Sigmoid colon (tissue), 7 donors: ENCODE results near the gene GPC3. TPM values are rescaled to one million over a fixed set of nuclear protein-coding genes. Genes with fewer than 3 reads are reported as not detected.

ENCODE experiments used
- DNase-seq: peaks from one replicate; pipeline ENCODE4 v3.0.0-alpha.2; 2019
- H3K27ac ChIP-seq, 4 donors: fragments of 200-600 bp; sonication (generic); one replicate each; pipeline ENCODE4 v1.5.1; 2016 to 2019; ENCODE audit warnings: mild to moderate bottlenecking in 1 of 4
- H3K27me3 ChIP-seq, 3 donors: fragments of 200-600 bp; sonication (generic); one replicate each; pipeline ENCODE4 v1.5.1; 2019; ENCODE audit warnings: mild to moderate bottlenecking in 1 of 3
- H3K36me3 ChIP-seq, 4 donors: fragments of 200-600 bp; sonication (generic); one replicate each; pipeline ENCODE4 v1.5.1; 2016 to 2019
- H3K4me1 ChIP-seq, 4 donors: fragments of 200-600 bp; sonication (generic); one replicate each; pipeline ENCODE4 v1.5.1; 2017 to 2019
- H3K4me3 ChIP-seq, 4 donors: fragments of 200-600 bp; sonication (generic); one replicate each; pipeline ENCODE4 v1.5.1; 2017 to 2019; ENCODE audit warnings: mild to moderate bottlenecking in 2 of 4, moderate library complexity in 1 of 4
- H3K9me3 ChIP-seq, 4 donors: fragments of 200-600 bp in 3 of 4; sonication (generic) in 3 of 4; one replicate each; pipeline versions ENCODE4 v1.5.1 to v1.6.1; 2013 to 2019
- EP300 ChIP-seq, 4 donors: sonication (generic); formaldehyde crosslinking; IDR thresholded peaks; one replicate each; pipeline ENCODE4 v1.6.1; 2017; ENCODE audit warnings: antibody characterized with exemption in 4 of 4
- POLR2A ChIP-seq, 2 donors: fragments of 450-650 bp; IDR thresholded peaks; one replicate each; pipeline ENCODE4 v1.6.1; 2016; ENCODE audit warnings: antibody characterized with exemption in 2 of 2, mild to moderate bottlenecking in 2 of 2, moderate library complexity in 2 of 2
- POLR2AphosphoS5 ChIP-seq, 4 donors: sonication (generic); formaldehyde crosslinking; IDR thresholded peaks; one replicate each; pipeline ENCODE4 v1.6.1; 2017; ENCODE audit warnings: antibody characterized with exemption in 4 of 4
- WGBS, 2 donors: extraction: QIAGEN DNeasy Blood & Tissue Kit; methylation state at CpG; one replicate each; pipeline ENCODE4 v1.1.7; 2013; 5-methylcytosine and 5-hydroxymethylcytosine counted together
- intact Hi-C: fragments of 100-400 bp; cut with DNase I; formaldehyde crosslinking; loops from one replicate; pipeline ENCODE4 v1.15.1; 2023
- polyA plus RNA-seq, 3 donors: library from polyadenylated mRNA; stranded (reverse); fragments of 200-250 nt; gene quantifications; one replicate each; pipeline ENCODE4 v1.2.3, GENCODE V29; 2013
- total RNA-seq, 4 donors: library from RNA; depleted of rRNA; stranded (reverse); fragments of >200 nt; gene quantifications; one replicate each; pipeline ENCODE4 v1.1.0, GENCODE V29; 2016
- TF ChIP-seq, protein P1 (sequence below), 4 experiments: fragments of 450-650 bp in 3 of 4; fragments of 200-600 bp in 1 of 4; IDR thresholded peaks; one replicate each; pipeline ENCODE4 v1.5.1; 2016 to 2019; ENCODE audit warnings: antibody characterized with exemption in 4 of 4, mild to moderate bottlenecking in 3 of 4, moderate library complexity in 2 of 4
- donor health status: healthy with polysubstance abuse.
- donor health status: Bipolar disorder and iron deficiency.
- donor health status: healthy.

GPC3 gene
- total and polyA plus RNA-seq, 7 donors: 0.46 to 31.4 (median 2.7) TPM

DNA sequence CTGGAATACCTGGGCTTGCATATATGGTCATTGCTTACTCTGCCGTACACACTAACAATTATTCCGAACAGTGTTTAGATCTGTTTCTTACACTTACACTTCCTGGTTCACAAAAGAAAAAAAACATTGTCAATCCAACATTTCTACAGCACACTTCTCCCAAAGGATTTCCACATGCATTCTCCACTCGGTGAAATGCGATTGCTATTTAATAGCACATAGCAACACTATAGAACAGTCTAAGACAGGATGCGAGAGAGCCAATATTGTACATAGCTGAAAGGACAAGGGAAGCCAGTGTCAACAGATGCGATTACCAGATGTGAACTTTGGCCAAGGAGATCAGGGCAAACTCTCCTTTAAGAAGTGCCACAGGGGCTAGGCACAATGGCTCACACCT is 349.4 kb downstream of the GPC3 start:
- intact Hi-C loops: no loop called here

DNA sequence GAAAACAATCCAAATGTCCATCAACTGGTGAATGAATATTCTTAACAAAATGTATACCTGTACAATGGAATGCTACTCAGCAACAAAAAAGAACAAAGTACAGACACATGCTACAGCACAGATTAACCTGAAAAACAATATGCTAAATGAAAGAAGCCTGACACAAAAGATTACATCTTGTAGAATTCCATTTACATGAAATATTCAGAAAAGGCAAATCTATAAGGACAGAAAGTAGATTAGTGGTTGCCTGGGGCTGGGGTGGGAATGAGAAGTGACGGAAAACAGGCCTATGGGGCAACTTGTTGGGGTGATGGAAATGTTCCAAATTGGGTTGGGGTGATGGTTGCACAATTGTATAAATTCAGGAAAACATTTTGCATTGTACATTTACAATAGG is 351.0 kb downstream of the GPC3 start:
- 92% methylated on average over 1 of the region's 1 CpG for WGBS, 2 donors
- Histone ChIP-seq H3K27ac (no peak overlapping the region), H3K4me3 (no peak overlapping the region)

More for the DNA sequence above, 349.4 kb downstream of the GPC3 start:
- no peaks in the 10 kb centered on the region for H3K27me3 ChIP-seq
- no peak overlapping the region for H3K27ac ChIP-seq
- no peaks in the 10 kb centered on the region for H3K9me3 ChIP-seq
- no peak for TF ChIP-seq POLR2A (IDR thresholded peaks at IDR 0.05)
- no peak for TF ChIP-seq POLR2AphosphoS5 (IDR thresholded peaks at IDR 0.05)
- no peak for TF ChIP-seq EP300 (IDR thresholded peaks at IDR 0.05)
- TF ChIP-seq, protein P1, sequence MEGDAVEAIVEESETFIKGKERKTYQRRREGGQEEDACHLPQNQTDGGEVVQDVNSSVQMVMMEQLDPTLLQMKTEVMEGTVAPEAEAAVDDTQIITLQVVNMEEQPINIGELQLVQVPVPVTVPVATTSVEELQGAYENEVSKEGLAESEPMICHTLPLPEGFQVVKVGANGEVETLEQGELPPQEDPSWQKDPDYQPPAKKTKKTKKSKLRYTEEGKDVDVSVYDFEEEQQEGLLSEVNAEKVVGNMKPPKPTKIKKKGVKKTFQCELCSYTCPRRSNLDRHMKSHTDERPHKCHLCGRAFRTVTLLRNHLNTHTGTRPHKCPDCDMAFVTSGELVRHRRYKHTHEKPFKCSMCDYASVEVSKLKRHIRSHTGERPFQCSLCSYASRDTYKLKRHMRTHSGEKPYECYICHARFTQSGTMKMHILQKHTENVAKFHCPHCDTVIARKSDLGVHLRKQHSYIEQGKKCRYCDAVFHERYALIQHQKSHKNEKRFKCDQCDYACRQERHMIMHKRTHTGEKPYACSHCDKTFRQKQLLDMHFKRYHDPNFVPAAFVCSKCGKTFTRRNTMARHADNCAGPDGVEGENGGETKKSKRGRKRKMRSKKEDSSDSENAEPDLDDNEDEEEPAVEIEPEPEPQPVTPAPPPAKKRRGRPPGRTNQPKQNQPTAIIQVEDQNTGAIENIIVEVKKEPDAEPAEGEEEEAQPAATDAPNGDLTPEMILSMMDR (IDR thresholded peaks at IDR 0.05): no peak
- WGBS, 2 donors: 79 to 89% methylated on average over 6 of the region's 6 CpGs
- no peak overlapping the region for H3K4me3 ChIP-seq
- H3K4me1 ChIP-seq: no peaks in the 10 kb centered on the region
- H3K36me3 ChIP-seq: no peaks in the 10 kb centered on the region
- DNase-seq: no peak

DNA sequence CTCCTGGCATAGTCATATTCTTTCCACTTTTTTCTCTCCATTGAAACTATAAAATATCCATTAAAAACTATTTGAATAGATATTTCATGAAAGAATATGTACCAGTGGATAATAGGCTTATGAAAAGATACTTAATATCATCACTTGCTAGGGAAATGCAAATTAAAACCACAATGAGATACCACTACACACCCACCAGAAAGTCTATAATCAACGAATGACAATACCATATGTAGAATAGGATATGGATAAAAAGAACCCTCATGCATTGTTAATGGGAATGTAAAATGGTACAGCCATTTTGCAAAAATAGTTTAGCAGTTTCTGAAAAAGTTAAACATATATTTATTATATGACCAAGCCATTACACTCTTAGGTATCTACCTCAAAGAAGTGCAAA is 351.4 kb downstream of the GPC3 start:
- no peaks in the 10 kb centered on the region for H3K9me3 ChIP-seq
- DNase-seq: no peak
- intact Hi-C loops: no loop called here
- no peak overlapping the region for H3K27ac ChIP-seq
- no peak for TF ChIP-seq POLR2A (IDR thresholded peaks at IDR 0.05)
- no peak for TF ChIP-seq EP300 (IDR thresholded peaks at IDR 0.05)
- no peak for TF ChIP-seq POLR2AphosphoS5 (IDR thresholded peaks at IDR 0.05)
- TF ChIP-seq, protein P1 (IDR thresholded peaks at IDR 0.05): no peak
- no peaks in the 10 kb centered on the region for H3K36me3 ChIP-seq
- WGBS, 2 donors: 91 to 92% methylated on average over 1 of the region's 1 CpG
- H3K4me3 ChIP-seq: no peak overlapping the region
- no peaks in the 10 kb centered on the region for H3K27me3 ChIP-seq
- H3K4me1 ChIP-seq: no peaks in the 10 kb centered on the region

More for the DNA sequence above, 351.0 kb downstream of the GPC3 start:
- Histone ChIP-seq H3K9me3 (no peaks in the 10 kb centered on the region), H3K27me3 (no peaks in the 10 kb centered on the region), H3K36me3 (no peaks in the 10 kb centered on the region), H3K4me1 (no peaks in the 10 kb centered on the region)
- DNase-seq: no peak
- TF ChIP-seq POLR2A (IDR thresholded peaks at IDR 0.05) (no peak), EP300 (IDR thresholded peaks at IDR 0.05) (no peak), POLR2AphosphoS5 (IDR thresholded peaks at IDR 0.05) (no peak)
- TF ChIP-seq, protein P1 (IDR thresholded peaks at IDR 0.05): no peak
- intact Hi-C loops: no loop called here

DNA sequence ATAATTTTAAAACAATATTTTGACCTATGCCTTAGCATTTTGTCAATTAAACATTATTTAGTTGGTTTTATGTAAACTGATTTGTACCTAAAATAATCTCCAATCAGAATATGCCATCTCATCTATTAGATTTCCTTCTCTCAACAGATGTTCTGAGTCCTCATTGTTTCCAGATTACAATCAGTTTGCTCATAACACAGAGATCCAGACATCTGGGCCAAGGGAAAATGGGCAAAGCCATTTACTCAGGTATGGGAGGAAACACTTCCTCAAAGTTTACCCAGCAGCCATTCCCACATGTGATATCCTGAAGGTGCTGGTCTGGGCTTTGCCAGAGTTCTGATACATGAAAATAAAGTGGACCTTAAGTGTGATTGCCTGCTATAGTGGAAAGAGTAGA is 352.2 kb downstream of the GPC3 start:
- Histone ChIP-seq H3K4me3 (no peak overlapping the region), H3K9me3 (no peaks in the 10 kb centered on the region), H3K27ac (no peak overlapping the region), H3K27me3 (no peaks in the 10 kb centered on the region), H3K4me1 (no peaks in the 10 kb centered on the region), H3K36me3 (no peaks in the 10 kb centered on the region)
- DNase-seq: no peak
- intact Hi-C loops: no loop called here
- TF ChIP-seq POLR2AphosphoS5 (IDR thresholded peaks at IDR 0.05): no peak
- no peak for TF ChIP-seq POLR2A (IDR thresholded peaks at IDR 0.05)
- TF ChIP-seq, protein P1 (IDR thresholded peaks at IDR 0.05): no peak
- no peak for TF ChIP-seq EP300 (IDR thresholded peaks at IDR 0.05)

DNA sequence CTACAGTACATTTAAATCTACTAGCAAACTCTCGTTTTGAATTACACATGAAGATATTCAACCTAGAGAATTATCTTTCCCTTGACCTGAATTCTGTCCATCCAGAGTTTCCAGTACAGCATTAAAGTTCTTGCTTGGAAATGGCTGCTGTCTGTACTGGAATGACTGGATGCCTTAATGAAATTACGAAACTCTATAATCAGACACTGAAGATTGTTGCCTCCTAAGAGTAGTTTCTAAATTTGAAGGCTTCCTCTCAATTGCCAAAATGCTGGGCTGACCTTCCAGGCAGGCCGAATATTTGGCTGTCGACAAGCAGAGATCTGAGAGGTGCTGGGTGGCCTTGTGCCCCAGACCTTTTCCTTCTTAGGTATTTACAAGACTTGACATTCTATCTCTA is 355.0 kb downstream of the GPC3 start:
- no peak for TF ChIP-seq POLR2AphosphoS5 (IDR thresholded peaks at IDR 0.05)
- TF ChIP-seq POLR2A (IDR thresholded peaks at IDR 0.05): no peak
- TF ChIP-seq, protein P1 (IDR thresholded peaks at IDR 0.05): no peak
- no peak for TF ChIP-seq EP300 (IDR thresholded peaks at IDR 0.05)
- no peak overlapping the region for H3K27ac ChIP-seq
- H3K9me3 ChIP-seq: no peaks in the 10 kb centered on the region
- no peaks in the 10 kb centered on the region for H3K27me3 ChIP-seq
- DNase-seq: no peak
- WGBS, 2 donors: 87% methylated on average over 4 of the region's 4 CpGs
- no peaks in the 10 kb centered on the region for H3K36me3 ChIP-seq
- H3K4me1 ChIP-seq: no peaks in the 10 kb centered on the region
- intact Hi-C loops: no loop called here
- H3K4me3 ChIP-seq: no peak overlapping the region
